Fibroblast of mammary gland (primary cell): ENCODE results near the gene GTF3C1.
"Not testable (repeated sequence)": the region's sequence is repeated elsewhere in the genome, so short reads cannot be mapped to it uniquely, and the experiment has no call there.

Experiments
- DNase-seq: peaks from one replicate; pipeline ENCODE4 v3.0.0-alpha.2; 2010; ENCODE audit warnings: low read depth
- H3K4me3 ChIP-seq: 2 replicates; pipeline ENCODE4 v1.5.1; 2011; ENCODE audit warnings: low read depth, mild to moderate bottlenecking, low read length, moderate library complexity; ENCODE audit not compliant: control insufficient read depth
- TF ChIP-seq, protein P1 (sequence below): conservative IDR thresholded peaks from 2 replicates; pipeline ENCODE4 v1.5.1; 2011; ENCODE audit warnings: low read depth, low read length, inconsistent platforms; ENCODE audit not compliant: control insufficient read depth, insufficient read depth

The GTF3C1 gene

DNA sequence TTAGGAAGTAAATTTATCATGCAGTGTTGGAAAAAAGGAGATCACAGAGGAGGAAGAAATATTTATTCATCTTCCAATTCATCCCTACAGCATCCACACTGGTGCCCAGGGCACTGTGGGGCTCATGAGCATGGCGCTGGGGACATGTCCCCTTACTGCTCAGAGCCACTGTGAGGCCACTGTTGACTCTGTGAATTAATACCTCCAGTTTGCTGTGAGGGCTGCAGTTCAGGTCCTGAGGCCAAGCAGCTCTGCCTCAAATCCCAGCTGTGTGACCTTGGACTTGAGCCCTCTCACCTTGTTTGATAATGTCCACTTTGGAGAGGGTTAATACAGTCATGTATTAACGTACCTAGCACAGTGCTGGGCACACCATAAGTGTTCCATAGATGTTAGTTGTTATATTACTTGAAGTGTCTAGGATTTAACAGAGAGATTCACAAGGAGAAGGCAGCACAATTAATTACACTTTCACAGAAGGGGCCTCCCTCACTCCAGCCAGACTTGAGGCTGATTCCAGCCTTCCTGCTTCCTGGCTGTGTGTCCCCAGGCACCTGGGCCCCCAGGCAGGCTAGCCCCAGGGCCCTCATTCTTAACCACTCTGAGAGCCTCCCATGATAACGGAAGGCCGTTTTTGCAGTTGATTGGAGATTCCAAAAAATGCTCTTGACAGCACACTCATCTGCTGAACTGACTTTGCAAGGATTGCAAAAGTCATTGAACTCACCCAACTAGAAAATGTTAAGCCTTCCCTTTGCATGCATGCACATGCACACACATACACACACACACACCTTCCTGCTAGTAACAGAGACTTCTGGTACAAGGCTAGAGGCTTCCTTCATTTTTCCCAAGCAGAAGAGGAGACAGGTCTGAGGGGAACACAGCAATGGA is 29.6 kb upstream of the GTF3C1 start:
- no peak overlapping the region for H3K4me3 ChIP-seq
- TF ChIP-seq, protein P1, sequence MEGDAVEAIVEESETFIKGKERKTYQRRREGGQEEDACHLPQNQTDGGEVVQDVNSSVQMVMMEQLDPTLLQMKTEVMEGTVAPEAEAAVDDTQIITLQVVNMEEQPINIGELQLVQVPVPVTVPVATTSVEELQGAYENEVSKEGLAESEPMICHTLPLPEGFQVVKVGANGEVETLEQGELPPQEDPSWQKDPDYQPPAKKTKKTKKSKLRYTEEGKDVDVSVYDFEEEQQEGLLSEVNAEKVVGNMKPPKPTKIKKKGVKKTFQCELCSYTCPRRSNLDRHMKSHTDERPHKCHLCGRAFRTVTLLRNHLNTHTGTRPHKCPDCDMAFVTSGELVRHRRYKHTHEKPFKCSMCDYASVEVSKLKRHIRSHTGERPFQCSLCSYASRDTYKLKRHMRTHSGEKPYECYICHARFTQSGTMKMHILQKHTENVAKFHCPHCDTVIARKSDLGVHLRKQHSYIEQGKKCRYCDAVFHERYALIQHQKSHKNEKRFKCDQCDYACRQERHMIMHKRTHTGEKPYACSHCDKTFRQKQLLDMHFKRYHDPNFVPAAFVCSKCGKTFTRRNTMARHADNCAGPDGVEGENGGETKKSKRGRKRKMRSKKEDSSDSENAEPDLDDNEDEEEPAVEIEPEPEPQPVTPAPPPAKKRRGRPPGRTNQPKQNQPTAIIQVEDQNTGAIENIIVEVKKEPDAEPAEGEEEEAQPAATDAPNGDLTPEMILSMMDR, result no peak
- peak; percentile 25 for DNase-seq

DNA sequence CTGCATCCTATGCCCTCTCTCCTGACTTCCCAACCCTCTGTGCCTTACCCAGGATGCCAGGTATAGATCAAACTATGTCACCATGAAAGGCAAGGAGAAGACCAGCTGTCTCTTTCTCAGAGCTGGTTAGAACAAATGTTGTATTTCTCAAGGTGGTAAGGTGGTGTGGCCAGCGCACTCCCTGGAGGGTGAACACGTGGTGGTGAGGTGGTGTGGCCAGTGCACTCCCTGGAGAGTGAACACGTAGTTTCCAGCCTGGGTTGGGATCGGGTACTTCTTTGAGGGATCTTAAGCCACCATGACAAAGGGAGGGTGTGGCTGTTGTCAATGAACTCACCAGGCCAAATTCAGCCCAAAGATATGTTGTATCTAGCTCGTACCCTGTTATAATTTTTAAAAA is 27.0 kb upstream of the GTF3C1 start:
- H3K4me3 ChIP-seq, result no peak overlapping the region

DNA sequence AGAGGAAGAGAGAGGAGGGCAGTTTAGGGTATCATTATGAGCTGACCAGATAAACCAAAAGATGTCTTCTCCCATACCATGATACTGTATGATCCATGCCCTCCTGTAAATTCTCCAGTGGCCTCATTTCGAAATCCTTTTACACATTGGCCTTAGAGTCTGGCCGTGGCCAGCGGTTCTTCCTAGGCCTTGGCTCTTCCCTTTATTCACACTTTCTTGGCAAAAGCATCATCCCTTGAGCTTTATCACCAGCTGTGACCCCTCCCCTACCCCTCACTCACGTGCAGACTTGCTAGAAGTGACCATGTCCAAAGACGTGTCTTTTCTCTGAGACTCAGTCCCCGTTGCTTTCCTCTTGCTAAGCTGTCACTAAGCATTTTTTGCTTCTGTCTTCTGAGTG is 23.0 kb upstream of the GTF3C1 start:
- TF ChIP-seq, protein P1, result no peak
- H3K4me3 ChIP-seq, result no peak overlapping the region
- DNase-seq, result peak; percentile 69

More for the DNA sequence above, 27.0 kb upstream of the GTF3C1 start:
- TF ChIP-seq, protein P1, result no peak
- no peak for DNase-seq

DNA sequence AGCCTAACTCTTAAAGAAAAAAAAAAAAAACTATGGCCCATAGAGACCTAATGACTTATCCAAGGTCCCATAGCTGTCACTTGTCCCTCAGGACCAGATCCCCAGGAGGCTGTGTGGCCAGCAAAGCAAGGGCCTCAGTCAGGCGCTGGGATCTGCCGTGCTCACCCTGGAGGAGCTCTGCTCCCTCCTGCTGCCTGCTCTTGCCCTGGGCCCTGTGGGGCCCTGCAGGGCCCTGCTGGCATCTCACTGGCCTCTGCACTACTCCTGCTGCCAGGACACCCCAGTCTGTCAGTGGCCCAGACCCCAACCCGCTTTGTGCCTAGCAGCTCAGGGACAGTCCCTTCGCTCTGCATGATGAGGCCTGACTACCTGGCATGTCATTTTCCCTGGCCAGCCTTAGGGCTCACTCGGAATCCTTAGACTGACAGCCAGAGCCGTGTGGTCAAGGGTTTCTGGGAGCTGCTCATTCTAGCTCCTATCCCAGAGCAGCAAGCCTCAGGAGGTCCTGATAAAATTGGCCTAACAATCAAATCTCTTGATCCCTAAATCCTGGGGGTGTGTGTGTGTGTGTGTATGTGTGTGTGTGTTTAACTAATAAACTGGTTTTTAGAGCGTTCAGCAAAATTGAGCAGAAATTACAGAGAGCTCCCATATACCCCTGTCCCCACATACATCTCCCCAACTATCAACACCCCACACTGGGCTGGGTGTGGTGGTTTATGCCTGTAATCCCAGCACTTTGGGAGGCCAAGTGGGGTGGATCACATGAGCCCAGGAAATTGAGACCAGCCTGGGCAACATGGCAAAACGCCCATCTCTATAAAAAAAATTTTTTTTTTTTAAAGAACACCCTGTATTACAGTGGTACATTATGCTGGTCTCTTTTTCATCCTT is 22.0 kb upstream of the GTF3C1 start:
- TF ChIP-seq, protein P1, result no peak
- no peak overlapping the region for H3K4me3 ChIP-seq
- DNase-seq, result no peak

DNA sequence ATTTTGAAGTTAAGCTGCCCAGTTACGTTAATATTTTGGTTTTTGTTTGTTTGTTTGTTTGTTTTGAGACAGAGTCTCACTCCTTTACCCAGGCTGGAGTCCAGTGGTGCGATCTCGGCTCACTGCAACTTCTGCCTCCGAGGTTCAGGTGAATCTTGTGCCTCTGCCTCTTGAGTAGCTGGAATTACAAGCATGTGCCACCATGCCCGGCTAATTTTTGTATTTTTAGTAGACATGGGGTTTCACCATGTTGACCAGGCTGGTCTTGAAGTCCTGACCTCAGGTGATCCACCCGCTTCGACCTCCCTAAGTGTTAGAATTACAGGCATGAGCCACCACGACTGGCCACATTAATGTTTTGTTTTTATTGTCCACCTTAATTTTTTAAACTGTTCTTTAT is 21.3 kb upstream of the GTF3C1 start:
- DNase-seq, H3K4me3 ChIP-seq: not testable (repeated sequence)

DNA sequence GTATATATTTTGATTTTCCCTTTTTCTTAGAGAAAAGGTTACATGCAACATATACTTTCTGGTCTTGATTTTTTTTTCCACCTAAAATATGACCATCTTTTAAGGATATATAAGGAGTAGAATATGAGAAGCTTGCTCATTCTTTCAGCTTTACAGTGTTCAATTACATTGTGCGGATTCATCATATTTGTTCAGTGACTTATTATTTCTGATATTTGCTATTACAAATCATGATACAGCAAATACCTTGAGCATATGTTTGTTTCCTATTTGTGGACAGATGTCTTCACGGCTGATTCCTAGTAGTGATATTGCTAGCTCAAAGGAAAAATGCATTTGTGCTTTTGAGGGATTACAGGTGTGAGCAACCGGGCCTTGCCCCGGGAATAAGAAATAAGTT is 18.4 kb upstream of the GTF3C1 start:
- DNase-seq, result no peak
- TF ChIP-seq, protein P1, result no peak
- no peak overlapping the region for H3K4me3 ChIP-seq

DNA sequence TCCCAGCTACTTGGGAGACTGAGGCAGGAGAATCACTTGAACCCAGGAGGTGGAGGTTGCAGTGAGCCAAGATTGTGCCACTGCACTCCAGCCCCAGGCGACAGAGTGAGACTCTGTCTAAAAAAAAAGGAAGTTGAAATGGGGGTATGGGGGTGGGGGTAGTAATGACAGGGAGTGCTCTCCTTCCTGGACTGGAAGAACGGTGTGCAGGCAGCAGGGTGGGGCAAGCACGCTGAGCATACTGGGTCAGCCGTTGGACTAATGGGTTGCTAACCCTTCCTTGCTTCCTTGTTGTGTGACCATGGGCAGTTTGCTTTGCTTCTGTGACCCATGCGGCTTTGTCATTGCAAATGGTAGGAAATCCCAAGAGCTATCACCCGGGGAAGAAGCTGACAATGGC is 16.7 kb upstream of the GTF3C1 start:
- TF ChIP-seq, protein P1, result no peak
- H3K4me3 ChIP-seq, result no peak overlapping the region
- no peak for DNase-seq
